Lower leg skin (tissue), 3 donors: ENCODE data around the gene ISG20L2.

ENCODE experiments used
- POLR2A ChIP-seq, 2 donors: fragments of 450-650 bp; IDR thresholded peaks; one replicate each; pipeline ENCODE4 v1.6.1; 2016 to 2017; ENCODE audit warnings: antibody characterized with exemption in 2 of 2, mild to moderate bottlenecking in 1 of 2, moderate library complexity in 1 of 2
- TF ChIP-seq, protein P1 (sequence below), 3 donors: fragments of 450-650 bp; IDR thresholded peaks; one replicate each; pipeline ENCODE4 v1.5.1; 2016; ENCODE audit warnings: antibody characterized with exemption in 3 of 3, mild to moderate bottlenecking in 3 of 3, moderate library complexity in 2 of 3

DNA sequence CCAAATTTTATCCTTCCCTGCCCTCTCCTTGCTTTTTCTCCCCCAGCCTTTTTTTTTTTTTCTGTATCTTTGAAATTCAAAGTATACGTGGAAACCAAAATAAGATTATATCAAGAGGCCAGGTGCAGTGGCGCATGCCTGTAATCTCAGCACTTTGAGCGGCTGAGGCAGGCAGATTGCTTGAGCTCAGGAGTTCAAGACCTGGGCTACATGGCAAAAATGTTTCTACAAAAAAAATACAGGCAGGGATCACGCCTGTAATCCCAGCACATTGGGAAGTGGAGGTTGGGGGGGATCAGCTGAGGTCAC lies 32.2 kb upstream of the ISG20L2 start:
- TF ChIP-seq, protein P1, sequence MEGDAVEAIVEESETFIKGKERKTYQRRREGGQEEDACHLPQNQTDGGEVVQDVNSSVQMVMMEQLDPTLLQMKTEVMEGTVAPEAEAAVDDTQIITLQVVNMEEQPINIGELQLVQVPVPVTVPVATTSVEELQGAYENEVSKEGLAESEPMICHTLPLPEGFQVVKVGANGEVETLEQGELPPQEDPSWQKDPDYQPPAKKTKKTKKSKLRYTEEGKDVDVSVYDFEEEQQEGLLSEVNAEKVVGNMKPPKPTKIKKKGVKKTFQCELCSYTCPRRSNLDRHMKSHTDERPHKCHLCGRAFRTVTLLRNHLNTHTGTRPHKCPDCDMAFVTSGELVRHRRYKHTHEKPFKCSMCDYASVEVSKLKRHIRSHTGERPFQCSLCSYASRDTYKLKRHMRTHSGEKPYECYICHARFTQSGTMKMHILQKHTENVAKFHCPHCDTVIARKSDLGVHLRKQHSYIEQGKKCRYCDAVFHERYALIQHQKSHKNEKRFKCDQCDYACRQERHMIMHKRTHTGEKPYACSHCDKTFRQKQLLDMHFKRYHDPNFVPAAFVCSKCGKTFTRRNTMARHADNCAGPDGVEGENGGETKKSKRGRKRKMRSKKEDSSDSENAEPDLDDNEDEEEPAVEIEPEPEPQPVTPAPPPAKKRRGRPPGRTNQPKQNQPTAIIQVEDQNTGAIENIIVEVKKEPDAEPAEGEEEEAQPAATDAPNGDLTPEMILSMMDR (IDR thresholded peaks at IDR 0.05) = no peak
- no peak for TF ChIP-seq POLR2A (IDR thresholded peaks at IDR 0.05)
